Epithelial cell of esophagus (primary cell): ENCODE data around the gene DBP.

Experiments
- DNase-seq: peaks from one replicate; pipeline ENCODE4 v3.0.0; 2010; ENCODE audit warnings: low read depth
- H3K4me3 ChIP-seq: 2 replicates; pipeline ENCODE4 v1.5.1; 2011; ENCODE audit warnings: mild to moderate bottlenecking, low read length, control low read depth
- CTCF ChIP-seq: IDR thresholded peaks from 2 replicates; pipeline ENCODE4 v1.5.1; 2011; ENCODE audit warnings: low read depth, mild to moderate bottlenecking, low read length, control low read depth, inconsistent platforms; ENCODE audit not compliant: insufficient read depth; ENCODE audit errors: missing control alignments

The DBP gene

GRCh38 chr19:48588670-48589401, 48.3 kb downstream of the DBP start:
- H3K4me3 ChIP-seq = no peak overlapping the region
- DNase-seq = peak; percentile 99
- TF ChIP-seq CTCF = peak; percentile 89

- no peak for DNase-seq
- TF ChIP-seq CTCF = no peak
- H3K4me3 ChIP-seq = no peak overlapping the region
These were observed 49.8 kb downstream of the DBP start for GRCh38 chr19:48587387-48587786.

GRCh38 chr19:48582168-48582567, 55.0 kb downstream of the DBP start:
- no peak for TF ChIP-seq CTCF
- DNase-seq = no peak
- H3K4me3 ChIP-seq = no peak overlapping the region
